HG03066 (cell line): ENCODE results near the gene SNRPF.
A peak's percentile ranks its signal among the peaks of the same experiment; 100 is the strongest.

Experiments used
- ATAC-seq: cut with Tn5 transposase; IDR thresholded peaks from one replicate; pipeline ENCODE4 v1.9.1; 2021; ENCODE audit warnings: low read depth; ENCODE audit not compliant: unreplicated experiment

SNRPF gene

GRCh38 chr12:95857799-95858198 is 953 bp upstream of the SNRPF start:
- ATAC-seq = no peak

DNA sequence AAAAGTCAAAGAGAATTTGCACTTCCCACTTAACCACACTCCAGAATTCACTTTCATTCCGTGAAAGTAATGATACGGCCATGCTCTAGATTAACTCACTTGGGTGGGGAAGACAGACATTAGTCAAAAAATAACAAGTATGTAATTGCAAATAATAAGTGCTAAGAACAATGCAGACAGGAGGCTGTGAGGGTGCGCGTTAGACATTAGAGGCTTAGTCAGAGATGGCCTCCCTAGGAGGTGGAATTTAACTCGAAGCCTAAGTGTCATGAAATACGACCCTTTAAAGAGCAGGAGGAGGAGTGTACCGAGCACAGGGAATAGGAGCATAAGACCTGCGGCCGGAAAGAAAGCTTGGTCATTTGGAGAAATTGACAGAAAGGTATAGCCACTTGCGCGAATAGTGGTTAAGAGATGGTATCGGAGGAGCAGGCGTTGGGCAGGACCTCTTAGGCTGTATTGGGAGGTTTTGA is 628 bp downstream of the SNRPF start:
- ATAC-seq = peak; percentile 3

DNA sequence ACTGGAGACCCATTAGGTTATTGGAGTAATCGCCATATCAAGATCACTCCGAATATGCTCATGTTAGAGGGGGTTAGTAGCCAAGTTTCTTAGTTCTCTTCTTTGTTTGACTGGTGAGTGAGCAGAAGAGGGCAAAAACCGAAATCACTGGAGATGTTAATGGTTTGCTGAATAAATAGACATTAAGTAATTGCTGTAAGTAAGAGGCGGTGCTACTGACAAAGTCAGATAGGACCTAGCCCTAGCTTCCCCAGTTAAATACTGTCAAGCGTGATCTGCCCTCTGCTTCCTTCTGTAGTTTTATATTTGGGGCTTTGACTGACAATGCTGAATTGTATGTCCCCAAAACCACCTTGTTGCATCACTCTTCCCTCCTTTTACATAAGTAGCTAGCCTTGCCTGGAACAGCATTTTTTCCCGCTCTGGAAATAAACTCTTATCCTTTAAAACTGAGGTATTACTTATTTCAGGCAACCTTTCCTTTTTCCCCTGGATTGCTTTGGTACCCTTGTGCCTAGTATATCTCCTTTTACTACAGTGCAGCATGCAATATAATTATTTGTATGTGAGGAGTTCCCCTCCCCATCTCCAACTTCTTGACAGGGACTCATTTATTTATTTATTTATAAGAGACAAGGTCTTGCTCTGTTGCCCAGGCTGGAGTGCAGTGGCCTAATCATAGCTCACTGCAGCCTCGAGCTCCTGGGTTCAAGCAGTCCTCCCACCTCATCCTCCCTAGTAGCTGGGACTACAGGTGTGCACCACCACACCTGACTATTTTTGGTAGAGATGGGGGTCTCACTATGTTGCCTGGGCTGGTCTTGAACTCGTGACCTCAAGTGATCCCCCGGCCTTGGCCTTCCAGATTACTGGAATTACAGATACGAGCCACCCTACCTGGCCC is 1.4 kb downstream of the SNRPF start:
- ATAC-seq = no peak

GRCh38 chr12:95862038-95862437 is 3.3 kb downstream of the SNRPF start:
- no peak for ATAC-seq

- no peak for ATAC-seq
These were observed 4.6 kb downstream of the SNRPF start for GRCh38 chr12:95863337-95863736.

- no peak for ATAC-seq
These were observed 12.1 kb downstream of the SNRPF start for GRCh38 chr12:95870897-95871296.

DNA sequence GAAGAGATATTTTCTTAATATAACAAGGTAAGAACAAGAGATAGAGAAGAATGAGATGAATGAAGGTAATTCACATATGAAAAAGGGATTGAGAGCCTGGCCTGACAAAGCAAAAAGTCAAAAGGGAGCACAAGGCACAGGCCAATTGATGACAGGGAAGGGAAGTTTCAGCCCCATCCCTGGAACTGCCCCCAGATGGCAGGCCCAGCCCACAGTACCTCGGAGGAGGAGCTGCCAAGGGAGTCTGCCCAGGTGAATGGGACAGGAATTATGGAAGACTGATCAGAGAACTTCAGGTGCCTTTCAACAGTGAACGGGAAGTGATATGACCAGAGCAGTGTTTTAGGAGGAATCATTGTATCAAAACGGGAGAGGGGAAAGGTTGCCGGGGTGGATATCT is 15.7 kb downstream of the SNRPF start:
- ATAC-seq = no peak

- no peak for ATAC-seq
These were observed 18.9 kb downstream of the SNRPF start for GRCh38 chr12:95877622-95878021.

DNA sequence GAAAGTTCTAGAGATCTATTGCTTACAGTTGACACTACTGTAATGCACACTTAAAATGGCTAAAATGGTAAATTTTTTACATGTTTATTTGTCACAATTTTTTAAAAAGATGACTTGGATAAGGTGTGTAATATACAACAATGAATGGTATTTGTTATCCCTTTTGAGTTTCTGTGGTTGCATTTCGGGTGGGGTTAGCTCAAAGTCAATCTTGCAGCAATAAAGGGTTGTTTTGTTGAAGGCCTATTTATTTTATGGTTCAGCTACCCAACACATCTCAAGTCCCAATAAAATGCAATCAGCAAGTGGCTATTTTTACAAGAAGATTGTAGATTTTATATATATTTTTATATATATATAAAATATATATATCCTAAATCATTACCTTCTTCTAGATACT is 22.1 kb downstream of the SNRPF start:
- no peak for ATAC-seq

DNA sequence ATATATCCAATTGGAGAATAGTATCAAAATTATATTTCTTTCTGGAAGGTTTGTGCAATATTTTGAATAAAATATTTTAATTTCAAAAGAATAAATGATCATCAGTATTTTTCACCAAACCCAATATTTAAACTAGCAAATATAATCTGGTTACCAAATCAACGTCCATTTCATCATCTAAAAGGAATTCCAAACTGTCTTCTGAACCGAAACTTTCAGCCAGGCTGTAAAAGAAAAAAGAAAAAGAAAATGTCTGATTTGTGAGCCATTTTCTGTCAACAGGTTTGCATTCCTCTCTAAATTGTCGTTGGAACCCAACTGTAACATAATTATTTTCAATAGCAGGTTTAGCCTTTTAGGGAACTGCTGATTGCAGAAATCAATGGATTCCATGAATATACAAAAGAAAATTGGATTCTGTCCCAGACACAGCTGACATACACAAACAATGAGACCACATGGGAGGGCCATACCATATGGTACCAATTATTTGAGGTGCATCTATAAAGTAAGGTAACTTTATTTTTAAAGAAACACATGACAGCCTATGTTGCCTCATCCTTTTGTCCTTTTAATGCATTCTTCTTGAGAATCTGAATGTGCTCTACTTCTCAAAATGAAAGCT is 22.7 kb downstream of the SNRPF start:
- no peak for ATAC-seq

DNA sequence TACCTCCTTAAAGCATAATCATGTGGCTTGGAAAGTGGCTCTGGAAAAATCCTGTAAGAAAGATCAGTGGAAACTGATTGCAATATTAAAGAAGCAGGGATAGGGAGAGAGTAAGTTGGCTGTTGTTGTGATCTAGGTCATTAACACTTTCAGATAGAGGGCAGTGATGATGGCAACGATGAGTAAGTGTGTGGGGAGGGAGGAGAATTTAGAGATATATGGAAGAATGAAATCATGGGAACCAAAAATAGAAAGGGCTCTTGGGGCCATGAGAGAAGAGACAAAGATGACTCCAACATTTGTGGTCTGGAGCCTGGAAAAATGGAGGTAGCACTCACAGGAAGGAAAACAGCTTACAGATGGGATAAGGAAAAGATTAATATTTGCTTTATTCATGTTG is 23.3 kb downstream of the SNRPF start:
- ATAC-seq = no peak

GRCh38 chr12:95882873-95883272 is 24.1 kb downstream of the SNRPF start:
- no peak for ATAC-seq

DNA sequence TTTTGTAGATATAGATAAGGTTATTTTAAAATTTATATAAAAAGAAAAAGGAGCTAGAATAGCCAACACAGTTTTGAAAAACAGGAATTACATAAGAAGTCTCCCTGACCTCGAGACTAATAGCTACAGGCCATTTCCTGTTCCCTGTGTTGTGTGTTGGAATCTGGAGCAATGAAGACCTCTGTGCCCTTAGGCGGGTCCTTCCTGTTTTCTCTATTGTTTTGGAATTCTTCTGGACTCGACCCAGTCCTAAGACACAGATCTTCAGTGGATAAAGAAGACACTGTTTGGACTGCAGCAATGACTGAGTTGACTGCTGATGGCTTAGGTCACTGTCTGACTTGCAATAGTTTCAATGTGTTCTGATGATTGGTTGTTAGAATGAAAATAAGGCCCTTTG is 26.2 kb downstream of the SNRPF start:
- ATAC-seq = no peak

- ATAC-seq = no peak
These were observed 28.6 kb downstream of the SNRPF start for GRCh38 chr12:95887311-95887710.

DNA sequence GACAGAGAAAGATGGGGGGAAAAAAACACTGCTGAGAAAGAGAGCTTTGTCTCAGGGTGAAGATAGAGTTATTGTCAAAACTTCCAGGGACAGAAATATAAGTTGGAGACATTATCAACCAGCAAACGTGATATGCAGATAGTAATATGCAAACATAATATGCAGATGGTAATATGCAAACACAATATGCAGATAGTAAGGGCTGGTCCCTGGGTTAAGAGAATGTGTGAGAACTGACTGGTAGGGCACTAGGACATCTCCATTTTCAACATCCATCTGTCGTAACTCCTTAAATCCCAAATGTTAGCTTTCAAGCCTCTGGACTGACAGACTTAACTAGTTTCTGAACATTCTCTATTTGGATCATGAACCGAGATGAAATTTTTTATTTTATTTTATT is 32.2 kb downstream of the SNRPF start:
- no peak for ATAC-seq

DNA sequence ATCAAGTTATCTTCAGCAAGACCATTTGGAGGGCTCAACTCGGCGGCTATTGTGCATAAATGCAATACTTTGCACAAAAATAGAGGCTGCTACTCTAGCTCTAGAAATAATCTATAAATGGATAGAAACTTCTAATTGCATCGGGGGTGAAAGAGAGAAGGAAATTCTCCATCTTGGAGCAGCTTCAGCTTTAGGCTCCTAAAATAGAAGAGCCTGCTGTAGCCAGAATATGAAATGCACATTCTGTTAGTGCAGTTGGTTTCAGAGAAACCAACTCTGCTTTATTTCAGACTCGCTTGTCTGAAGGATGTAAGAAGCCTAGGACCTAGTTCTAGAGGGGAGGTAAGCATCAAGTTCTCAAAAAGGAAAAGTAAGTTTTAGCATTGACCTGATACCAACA is 38.1 kb downstream of the SNRPF start:
- ATAC-seq = no peak

DNA sequence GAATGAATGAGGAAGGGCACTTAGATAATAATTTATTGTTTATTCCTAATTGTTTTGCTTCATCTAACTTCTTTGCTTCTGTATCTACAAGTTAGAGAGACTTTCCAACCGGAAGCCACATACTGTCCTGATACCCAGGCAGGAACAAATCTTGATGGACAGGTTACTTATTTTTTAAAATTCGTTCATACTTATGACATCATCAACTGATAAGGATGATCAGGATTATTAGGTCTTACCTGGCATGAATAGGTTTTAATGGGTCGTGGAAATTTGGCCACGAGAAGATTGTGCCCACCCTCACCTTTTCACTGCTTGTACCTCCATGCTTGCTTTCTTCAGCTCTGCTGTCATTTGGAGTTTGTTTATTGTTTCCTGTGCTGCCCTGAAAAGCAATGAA is 39.3 kb downstream of the SNRPF start:
- ATAC-seq = no peak

DNA sequence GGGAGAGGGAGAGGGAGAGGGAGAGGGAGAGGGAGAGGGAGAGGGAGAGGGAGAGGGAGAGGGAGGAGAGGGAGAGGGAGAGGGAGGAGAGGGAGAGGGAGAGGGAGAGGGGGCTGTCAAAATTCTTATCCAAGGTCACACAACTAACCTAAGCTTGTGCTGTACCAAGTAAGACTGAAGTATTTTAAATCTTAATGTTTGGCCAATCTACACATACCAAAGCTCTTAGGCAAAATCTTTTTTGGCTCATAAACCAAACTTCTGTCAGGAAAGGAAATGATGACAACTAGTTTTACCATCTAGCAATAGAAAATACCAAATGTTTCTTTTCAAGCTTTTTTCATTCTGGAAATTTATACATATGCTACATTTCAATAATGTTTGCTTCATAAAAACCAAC is 49.8 kb downstream of the SNRPF start:
- no peak for ATAC-seq

- ATAC-seq = no peak
These were observed 51.1 kb downstream of the SNRPF start for GRCh38 chr12:95909871-95910270.
